CD8-positive, alpha-beta memory T cell (primary cell): ENCODE measurements around the gene LCN1. TPM values are rescaled to one million over a fixed set of nuclear protein-coding genes. Genes with fewer than 3 reads are reported as not detected.

Experiments
- CTCF ChIA-PET: fragments of 350-600 bp; sonication (Branson Sonifier 250); formaldehyde crosslinking; loops from one replicate; lab custom pipeline; 2021; ENCODE audit warnings: antibody characterized with exemption; lab: Charles Lee
- POLR2A ChIA-PET: fragments of 350-600 bp; sonication (Branson Sonifier 250); formaldehyde crosslinking; loops from one replicate; lab custom pipeline; 2021; ENCODE audit warnings: antibody characterized with exemption; lab: Charles Lee
- DNase-seq, 5 donors: peaks; one replicate each; pipeline versions ENCODE4 v3.0.0 to v3.0.0-alpha.2; 2020 to 2022; ENCODE audit warnings: mixed read lengths in 1 of 5
- H3K27ac ChIP-seq: one replicate; pipeline ENCODE4 v1.7.0; 2013; ENCODE audit warnings: low read depth, mild to moderate bottlenecking, low read length, moderate library complexity
- H3K27me3 ChIP-seq: 2 replicates; pipeline ENCODE4 v1.7.0; 2013; ENCODE audit warnings: low read length, mild to moderate bottlenecking; ENCODE audit not compliant: insufficient read depth, poor library complexity, severe bottlenecking
- H3K36me3 ChIP-seq: 2 replicates; pipeline ENCODE4 v1.7.0; 2013; ENCODE audit warnings: mild to moderate bottlenecking, low read length, moderate library complexity; ENCODE audit not compliant: insufficient read depth
- H3K4me1 ChIP-seq: 2 replicates; pipeline ENCODE4 v1.7.0; 2013; ENCODE audit warnings: mild to moderate bottlenecking, low read length, moderate library complexity; ENCODE audit not compliant: insufficient read depth
- H3K4me3 ChIP-seq: 2 replicates; pipeline ENCODE4 v1.7.0; 2013; ENCODE audit warnings: mild to moderate bottlenecking, low read length
- H3K9me3 ChIP-seq: 2 replicates; pipeline ENCODE4 v1.7.0; 2013; ENCODE audit warnings: mild to moderate bottlenecking, low read length
- H3K27ac Mint-ChIP-seq, 8 donors: one replicate each; pipeline ENCODE4 v1.8.0; 2020 to 2021; ENCODE audit warnings: mixed read lengths in 8 of 8, mild to moderate bottlenecking in 6 of 8, inconsistent platforms in 3 of 8, moderate library complexity in 3 of 8
- H3K27me3 Mint-ChIP-seq, 2 donors: one replicate each; pipeline ENCODE4 v1.8.0; 2020 to 2021; ENCODE audit warnings: mixed read lengths in 2 of 2, mild to moderate bottlenecking in 1 of 2, moderate library complexity in 1 of 2
- H3K36me3 Mint-ChIP-seq, 3 donors: one replicate each; pipeline ENCODE4 v1.8.0; 2020 to 2021; ENCODE audit warnings: mixed read lengths in 3 of 3, inconsistent platforms in 1 of 3, mild to moderate bottlenecking in 1 of 3
- H3K4me1 Mint-ChIP-seq, 3 donors: one replicate each; pipeline ENCODE4 v1.8.0; 2020 to 2021; ENCODE audit warnings: mixed read lengths in 3 of 3, inconsistent platforms in 1 of 3, mild to moderate bottlenecking in 1 of 3
- H3K4me3 Mint-ChIP-seq, 7 donors: one replicate each; pipeline ENCODE4 v1.8.0; 2020 to 2021; ENCODE audit warnings: mixed read lengths in 7 of 7, mild to moderate bottlenecking in 6 of 7, moderate library complexity in 4 of 7, inconsistent platforms in 2 of 7
- H3K9me3 Mint-ChIP-seq, 5 donors: one replicate each; pipeline ENCODE4 v1.8.0; 2020 to 2022; ENCODE audit warnings: mixed read lengths in 5 of 5, mild to moderate bottlenecking in 3 of 5, moderate library complexity in 2 of 5, inconsistent platforms in 1 of 5
- polyA plus RNA-seq: library from polyadenylated mRNA; unstranded; fragments of 300-500 nt; fragmentation: Illumina TruSeq; gene quantifications from one replicate; pipeline ENCODE4 v1.2.3, GENCODE V29; 2021
- total RNA-seq, 2 experiments: library from RNA; stranded (reverse); gene quantifications; one replicate each; pipeline ENCODE4 v1.2.3, GENCODE V29; 2021

LCN1 gene
- total RNA-seq: not detected
- not detected for polyA plus RNA-seq

GRCh38 chr9:135520916-135521607 lies at the start of gene LCN1:
TSS of gene LCN1 (plus strand) at chr9:135521440. CDS start at chr9:135521498, 58 bp downstream.
- no peak for DNase-seq
- no peak within 1 kb of the TSS for H3K27ac ChIP-seq
- no peaks in the 10 kb centered on the region for H3K4me1 ChIP-seq
- no peak within 1 kb of the TSS for H3K4me3 Mint-ChIP-seq
- peaks cover 0 to 2% (median 0%) of the 10 kb centered on the region in 5 donors for H3K9me3 Mint-ChIP-seq
- H3K27me3 Mint-ChIP-seq: peaks cover 0 to 7% of the 10 kb centered on the region in 2 donors
- H3K36me3 ChIP-seq: no peaks in the 10 kb centered on the region
- no peaks in the 10 kb centered on the region for H3K27me3 ChIP-seq
- ChIA-PET POLR2A (no interaction called here), CTCF (no interaction called here)
- no peaks in the 10 kb centered on the region for H3K9me3 ChIP-seq
- no peaks in the 10 kb centered on the region for H3K36me3 Mint-ChIP-seq
- H3K4me3 ChIP-seq: no peak within 1 kb of the TSS
- no peaks in the 10 kb centered on the region for H3K4me1 Mint-ChIP-seq
- peak within 1 kb of the TSS in 1 of 8 donors; percentile 2 for H3K27ac Mint-ChIP-seq

GRCh38 chr9:135471791-135472640 lies 49.2 kb upstream of the LCN1 start:
- ChIA-PET POLR2A (no interaction called here), CTCF (no interaction called here)
- Histone ChIP-seq H3K9me3 (no peaks in the 10 kb centered on the region), H3K27ac (peak overlapping the region; percentile 4), H3K27me3 (no peaks in the 10 kb centered on the region), H3K4me1 (no peaks in the 10 kb centered on the region), H3K36me3 (no peaks in the 10 kb centered on the region), H3K4me3 (no peak overlapping the region)
- peaks cover 6 to 13% (median 9%) of the 10 kb centered on the region in 3 donors for H3K4me1 Mint-ChIP-seq
- H3K9me3 Mint-ChIP-seq: no peaks in the 10 kb centered on the region
- peaks cover 23 to 52% of the 10 kb centered on the region in 2 donors for H3K27me3 Mint-ChIP-seq
- H3K4me3 Mint-ChIP-seq: no peak overlapping the region
- no peak for DNase-seq
- peak overlapping the region in 1 of 8 donors; percentile 68 for H3K27ac Mint-ChIP-seq
- no peaks in the 10 kb centered on the region for H3K36me3 Mint-ChIP-seq

- ChIA-PET POLR2A (no interaction called here), CTCF (no interaction called here)
- Mint-ChIP-seq H3K9me3 (no peaks in the 10 kb centered on the region), H3K36me3 (peaks cover 0 to 2% (median 0%) of the 10 kb centered on the region in 3 donors), H3K4me1 (peaks cover 7 to 14% (median 12%) of the 10 kb centered on the region in 3 donors), H3K27me3 (peaks cover 37 to 55% of the 10 kb centered on the region in 2 donors), H3K4me3 (no peak overlapping the region), H3K27ac (no peak overlapping the region)
- Histone ChIP-seq H3K4me1 (no peaks in the 10 kb centered on the region), H3K36me3 (no peaks in the 10 kb centered on the region), H3K9me3 (no peaks in the 10 kb centered on the region), H3K27ac (no peak overlapping the region), H3K27me3 (peaks cover 7% of the 10 kb centered on the region), H3K4me3 (no peak overlapping the region)
- no peak for DNase-seq
Measured at GRCh38 chr9:135473972-135474543, 47.2 kb upstream of the LCN1 start.

- Histone ChIP-seq H3K36me3 (no peaks in the 10 kb centered on the region), H3K27me3 (peaks cover 7% of the 10 kb centered on the region), H3K4me1 (no peaks in the 10 kb centered on the region), H3K27ac (no peak overlapping the region), H3K4me3 (no peak overlapping the region), H3K9me3 (no peaks in the 10 kb centered on the region)
- Mint-ChIP-seq H3K36me3 (peaks cover 0 to 2% (median 0%) of the 10 kb centered on the region in 3 donors), H3K4me1 (peaks cover 5 to 12% (median 9%) of the 10 kb centered on the region in 3 donors), H3K27ac (no peak overlapping the region), H3K4me3 (no peak overlapping the region), H3K9me3 (no peaks in the 10 kb centered on the region), H3K27me3 (peaks cover 34 to 50% of the 10 kb centered on the region in 2 donors)
- ChIA-PET POLR2A (no interaction called here), CTCF (no interaction called here)
- DNase-seq: no peak
Measured at GRCh38 chr9:135474915-135475314, 46.3 kb upstream of the LCN1 start.

GRCh38 chr9:135476561-135477355 lies 44.5 kb upstream of the LCN1 start:
- H3K27ac Mint-ChIP-seq: peak overlapping the region in 1 of 8 donors; percentile 57
- Histone ChIP-seq H3K4me1 (peaks cover 9% of the 10 kb centered on the region), H3K4me3 (no peak overlapping the region), H3K9me3 (no peaks in the 10 kb centered on the region), H3K27ac (no peak overlapping the region), H3K27me3 (peaks cover 16% of the 10 kb centered on the region), H3K36me3 (no peaks in the 10 kb centered on the region)
- POLR2A ChIA-PET: no interaction called here
- H3K27me3 Mint-ChIP-seq: peaks cover 40 to 43% of the 10 kb centered on the region in 2 donors
- H3K9me3 Mint-ChIP-seq: no peaks in the 10 kb centered on the region
- CTCF ChIA-PET: no interaction called here
- H3K4me3 Mint-ChIP-seq: peak overlapping the region in 2 of 7 donors; percentile 27 to 63
- no peak for DNase-seq
- peaks cover 5 to 18% (median 9%) of the 10 kb centered on the region in 3 donors for H3K4me1 Mint-ChIP-seq
- peaks cover 0 to 2% (median 0%) of the 10 kb centered on the region in 3 donors for H3K36me3 Mint-ChIP-seq

GRCh38 chr9:135478191-135478590 lies 43.0 kb upstream of the LCN1 start:
- H3K27ac Mint-ChIP-seq: peak overlapping the region in 2 of 8 donors; percentile 11 to 29

GRCh38 chr9:135478829-135479468 lies 42.3 kb upstream of the LCN1 start:
- peak overlapping the region in 3 of 8 donors; percentile 10 to 83 (median 68) for H3K27ac Mint-ChIP-seq
- CTCF ChIA-PET: no interaction called here
- peaks cover 13% of the 10 kb centered on the region for H3K4me1 ChIP-seq
- H3K36me3 ChIP-seq: no peaks in the 10 kb centered on the region
- H3K4me1 Mint-ChIP-seq: peaks cover 5 to 24% (median 9%) of the 10 kb centered on the region in 3 donors
- peak in 2 of 5 donors; percentile 8 to 46 for DNase-seq
- peaks cover 46 to 54% of the 10 kb centered on the region in 2 donors for H3K27me3 Mint-ChIP-seq
- no peaks in the 10 kb centered on the region for H3K9me3 ChIP-seq
- H3K27ac ChIP-seq: no peak overlapping the region
- POLR2A ChIA-PET: no interaction called here
- H3K4me3 ChIP-seq: no peak overlapping the region
- H3K27me3 ChIP-seq: peaks cover 20% of the 10 kb centered on the region
- H3K9me3 Mint-ChIP-seq: no peaks in the 10 kb centered on the region
- peak overlapping the region; percentile 77 to 90 (median 86) for H3K4me3 Mint-ChIP-seq
- H3K36me3 Mint-ChIP-seq: peaks cover 0 to 2% (median 0%) of the 10 kb centered on the region in 3 donors

More at GRCh38 chr9:135478191-135478590, 43.0 kb upstream of the LCN1 start:
- H3K36me3 Mint-ChIP-seq: peaks cover 0 to 2% (median 0%) of the 10 kb centered on the region in 3 donors
- Histone ChIP-seq H3K4me3 (no peak overlapping the region), H3K4me1 (peaks cover 13% of the 10 kb centered on the region), H3K27me3 (peaks cover 20% of the 10 kb centered on the region), H3K9me3 (no peaks in the 10 kb centered on the region), H3K36me3 (no peaks in the 10 kb centered on the region), H3K27ac (no peak overlapping the region)
- peak in 1 of 5 donors; percentile 9 for DNase-seq
- CTCF ChIA-PET: no interaction called here
- H3K4me3 Mint-ChIP-seq: peak overlapping the region; percentile 77 to 90 (median 86)
- H3K9me3 Mint-ChIP-seq: no peaks in the 10 kb centered on the region
- H3K4me1 Mint-ChIP-seq: peaks cover 5 to 24% (median 9%) of the 10 kb centered on the region in 3 donors
- H3K27me3 Mint-ChIP-seq: peaks cover 46 to 52% of the 10 kb centered on the region in 2 donors
- POLR2A ChIA-PET: no interaction called here
